IMR-90 (cell line): Measurements from ENCODE around the gene MSI2. TPM values are rescaled to one million over a fixed set of nuclear protein-coding genes. Genes with fewer than 3 reads are reported as not detected.
"Not testable (repeated sequence)": the region's sequence is repeated elsewhere in the genome, so short reads cannot be mapped to it uniquely, and the experiment has no call there.

ENCODE experiments used
- ATAC-seq: fragments of 200-7000 bp; cut with Tn5 transposase; 2 replicates; pipeline ENCODE4 v1.9.1; 2020; ENCODE audit warnings: low read depth, mild to moderate bottlenecking, moderate library complexity
- BruUV-seq: library from RNA; stranded (reverse); fragments of 400-500 nt; replicated peaks from 2 replicates; lab custom pipeline; 2021; lab: Mats Ljungman, UMichigan
- CTCF ChIA-PET: fragments of 300-600 bp; formaldehyde crosslinking; extraction: SDS; loops from one replicate; lab custom pipeline; 2021; ENCODE audit warnings: antibody characterized with exemption; lab: Yijun Ruan, JAX
- POLR2A ChIA-PET: fragments of 300-600 bp; sonication (Branson Sonifier 250); formaldehyde crosslinking; loops from one replicate; lab custom pipeline; 2022; ENCODE audit warnings: antibody characterized with exemption; ENCODE audit not compliant: unreplicated experiment; lab: Charles Lee
- DNase-seq: peaks from one replicate; pipeline ENCODE4 v3.0.0; 2013
- H2AFZ ChIP-seq: replicated peaks from 2 replicates; pipeline ENCODE3; 2013; ENCODE audit warnings: low read length, mild to moderate bottlenecking; ENCODE audit not compliant: poor library complexity
- H2AK5ac ChIP-seq: 2 replicates; pipeline ENCODE4 v1.6.1; 2013; ENCODE audit warnings: low read depth, low read length, inconsistent platforms
- H2AK9ac ChIP-seq: replicated peaks from 2 replicates; pipeline ENCODE3; 2013; ENCODE audit warnings: mild to moderate bottlenecking, low read depth, low read length, moderate library complexity; ENCODE audit not compliant: poor library complexity
- H2BK120ac ChIP-seq: 2 replicates; pipeline ENCODE4 v1.6.1; 2013; ENCODE audit warnings: low read depth, low read length, inconsistent platforms
- H2BK15ac ChIP-seq: 3 replicates; pipeline ENCODE4 v1.6.1; 2013; ENCODE audit warnings: low read depth, low read length, inconsistent platforms
- H2BK20ac ChIP-seq: 2 replicates; pipeline ENCODE4 v1.6.1; 2013; ENCODE audit warnings: low read depth, mild to moderate bottlenecking, inconsistent platforms, low read length, moderate library complexity
- H2BK5ac ChIP-seq: 2 replicates; pipeline ENCODE4 v1.6.1; 2013; ENCODE audit warnings: mild to moderate bottlenecking, low read depth, low read length, inconsistent platforms; ENCODE audit not compliant: poor library complexity, severe bottlenecking
- H3K14ac ChIP-seq: replicated peaks from 2 replicates; pipeline ENCODE4 v1.6.1; 2013; ENCODE audit warnings: low read depth, low read length, inconsistent platforms
- H3K18ac ChIP-seq: 2 replicates; pipeline ENCODE4 v1.6.1; 2013; ENCODE audit warnings: low read depth, low read length, control low read depth
- H3K23ac ChIP-seq: 2 replicates; pipeline ENCODE4 v1.6.1; 2013; ENCODE audit warnings: low read depth, low read length, inconsistent platforms
- H3K27ac ChIP-seq: 2 replicates; pipeline ENCODE4 v1.5.1; 2013; ENCODE audit warnings: mild to moderate bottlenecking, control low read depth, low read length; ENCODE audit not compliant: insufficient read depth
- H3K27me3 ChIP-seq: 2 replicates; pipeline ENCODE4 v1.6.1; 2013; ENCODE audit warnings: low read length; ENCODE audit not compliant: control insufficient read depth, insufficient read depth
- H3K36me3 ChIP-seq: 2 replicates; pipeline ENCODE4 v1.6.1; 2013; ENCODE audit warnings: low read length, mixed read lengths; ENCODE audit not compliant: control insufficient read depth, insufficient read depth
- H3K4ac ChIP-seq: 2 replicates; pipeline ENCODE4 v1.6.1; 2013; ENCODE audit warnings: low read depth, low read length, inconsistent platforms
- H3K4me1 ChIP-seq: 2 replicates; pipeline ENCODE4 v1.6.1; 2013; ENCODE audit warnings: low read length, mixed read lengths; ENCODE audit not compliant: control insufficient read depth, insufficient read depth
- H3K4me2 ChIP-seq: 2 replicates; pipeline ENCODE4 v1.6.1; 2013; ENCODE audit warnings: low read depth, mild to moderate bottlenecking, control low read depth, low read length, moderate library complexity
- H3K4me3 ChIP-seq: 2 replicates; pipeline ENCODE4 v1.5.1; 2013; ENCODE audit warnings: low read depth, mild to moderate bottlenecking, control low read depth, low read length, moderate library complexity; ENCODE audit not compliant: insufficient read depth
- H3K56ac ChIP-seq: 2 replicates; pipeline ENCODE4 v1.6.1; 2013; ENCODE audit warnings: low read length, inconsistent platforms; ENCODE audit not compliant: insufficient read depth; ENCODE audit errors: extremely low read depth
- H3K79me1 ChIP-seq, 2 experiments: 2 replicates each; pipeline ENCODE4 v1.6.1; 2013; ENCODE audit warnings: low read length in 2 of 2, inconsistent platforms in 1 of 2, low read depth in 1 of 2
- H3K9ac ChIP-seq: 2 replicates; pipeline ENCODE4 v1.6.1; 2013; ENCODE audit warnings: low read depth, low read length, control low read depth
- H3K9me1 ChIP-seq: 2 replicates; pipeline ENCODE4 v1.6.1; 2013; ENCODE audit warnings: low read length, inconsistent platforms; ENCODE audit not compliant: insufficient read depth
- H3K9me3 ChIP-seq: 2 replicates; pipeline ENCODE4 v1.6.1; 2013; ENCODE audit warnings: low read length; ENCODE audit not compliant: control insufficient read depth, insufficient read depth
- H4K20me1 ChIP-seq: 2 replicates; pipeline ENCODE4 v1.6.1; 2013; ENCODE audit warnings: low read length, inconsistent platforms; ENCODE audit not compliant: insufficient read depth
- H4K5ac ChIP-seq: 2 replicates; pipeline ENCODE4 v1.6.1; 2013; ENCODE audit warnings: mild to moderate bottlenecking, low read depth, low read length, control low read depth
- H4K8ac ChIP-seq, 2 experiments: 2 replicates each; pipeline ENCODE4 v1.6.1; 2013; ENCODE audit warnings: low read depth in 2 of 2, low read length in 2 of 2, control low read depth in 1 of 2, inconsistent platforms in 1 of 2
- H4K91ac ChIP-seq: 2 replicates; pipeline ENCODE4 v1.6.1; 2013; ENCODE audit warnings: low read depth, low read length, inconsistent platforms; ENCODE audit not compliant: insufficient read depth
- WGBS, 2 experiments: methylation state at CpG; one replicate each; pipeline versions ENCODE4 v1.1.5 to v1.1.7; 2013; ENCODE audit warnings: missing lambda C conversion rate in 2 of 2; ENCODE audit not compliant: insufficient read length in 1 of 2; ENCODE audit errors: extremely low coverage in 2 of 2; 5-methylcytosine and 5-hydroxymethylcytosine counted together
- dilution Hi-C: fragments of 300-500 bp; cut with HindIII; formaldehyde crosslinking; loops from one replicate; pipeline ENCODE4 v1.14.3; 2018; ENCODE audit warnings: low sequenced_read_pairs; ENCODE audit not compliant: unreplicated experiment
- in situ Hi-C: fragments of 300-500 bp; cut with MboI; formaldehyde crosslinking; loops from 3 replicates; pipeline ENCODE4 v1.14.3; 2019; ENCODE audit warnings: low sequenced_read_pairs, inconsistent platforms, mixed read lengths
- intact Hi-C: fragments of 100-400 bp; cut with micrococcal nuclease; formaldehyde crosslinking; loops from 2 replicates; pipeline ENCODE4 v1.10.0; 2022
- polyA plus RNA-seq, 3 experiments: library from polyadenylated mRNA; depleted of rRNA; stranded (reverse); fragments of >200 nt; gene quantifications; 2 replicates each; pipeline ENCODE4 v1.2.3, GENCODE V29; 2012; ENCODE audit warnings: low replicate concordance in 1 of 3
- total RNA-seq: library from RNA; depleted of rRNA; stranded (reverse); fragments of >200 nt; gene quantifications from 2 replicates; pipeline ENCODE4 v1.2.3, GENCODE V29; 2012

Gene MSI2
- total and polyA plus RNA-seq, 2 of the 4 experiments (the other 2 are of a cell fraction): 13.0 to 16.0 TPM

DNA sequence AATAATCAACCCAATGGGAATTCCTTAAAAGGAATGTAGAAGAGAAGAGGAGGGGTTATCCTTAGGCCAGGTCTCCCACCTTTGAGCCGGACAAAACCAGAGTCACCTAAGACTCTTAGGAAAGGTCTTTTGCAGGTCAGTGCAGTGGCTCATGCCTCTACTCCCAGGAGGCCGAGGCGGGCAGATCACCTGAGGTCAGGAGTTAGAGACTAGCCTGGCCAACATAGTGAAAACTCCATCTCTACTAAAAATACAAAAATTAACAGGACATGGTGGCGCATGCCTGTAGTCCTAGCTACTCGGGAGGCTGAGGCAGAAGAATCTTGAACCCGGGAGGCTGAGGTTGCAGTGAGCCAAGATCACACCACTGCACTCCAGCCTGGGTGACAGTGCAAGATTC lies 365.5 kb downstream of the MSI2 start:
- H3K14ac ChIP-seq, H2BK120ac ChIP-seq, H3K56ac ChIP-seq, H2BK15ac ChIP-seq, BruUV-seq, H4K5ac ChIP-seq, H3K27ac ChIP-seq, H4K8ac ChIP-seq, in situ Hi-C loops, H4K91ac ChIP-seq, H3K4ac ChIP-seq, H2BK5ac ChIP-seq, H3K18ac ChIP-seq, H4K20me1 ChIP-seq, H3K27me3 ChIP-seq, H3K4me3 ChIP-seq, H3K9ac ChIP-seq, H3K79me1 ChIP-seq, H3K4me2 ChIP-seq, H2AK9ac ChIP-seq, H3K9me3 ChIP-seq, H3K23ac ChIP-seq, H2AFZ ChIP-seq, dilution Hi-C loops, H3K36me3 ChIP-seq, H2BK20ac ChIP-seq, POLR2A ChIA-PET, ATAC-seq, H2AK5ac ChIP-seq, DNase-seq: not testable (repeated sequence)
- intact Hi-C loops: loop anchor here (5.0 kb wide), 1 partner anchor 41 kb away; no protein-coding TSS in a partner anchor
- CTCF ChIA-PET: interaction anchor here (0.7 to 1.6 kb wide), 2 partner anchors 24 to 50 kb away, joined by 4 to 8 read pairs; no protein-coding TSS in a partner anchor
- no CpG with 5 or more reads among the region's 6 CpGs for WGBS, 2 experiments
- H3K9me1 ChIP-seq: peaks cover 34% of the 10 kb centered on the region; the same call in 1 of the 2 replicates
- peaks cover 18% of the 10 kb centered on the region for H3K4me1 ChIP-seq
